C4-2B (cell line): ENCODE measurements around the gene ROR1.

Source experiments
- H3K27ac ChIP-seq: fragments of 450-650 bp; 2 replicates; pipeline ENCODE4 v1.5.1; 2017
- CTCF ChIP-seq: fragments of 450-650 bp; conservative IDR thresholded peaks from 2 replicates; pipeline ENCODE4 v1.5.1; 2017; ENCODE audit warnings: mild to moderate bottlenecking
- ZFX ChIP-seq: fragments of 450-650 bp; IDR thresholded peaks from 2 replicates; pipeline ENCODE4 v1.6.1; 2017

The ROR1 gene

GRCh38 chr1:63757334-63757733, 16.5 kb upstream of the ROR1 start:
- TF ChIP-seq ZFX = no peak
- TF ChIP-seq CTCF = no peak
- no peak overlapping the region for H3K27ac ChIP-seq

- TF ChIP-seq CTCF (no peak), ZFX (no peak)
- H3K27ac ChIP-seq = no peak overlapping the region
Observed at GRCh38 chr1:63758791-63759190, 15.0 kb upstream of the ROR1 start.

GRCh38 chr1:63759778-63760177, 14.0 kb upstream of the ROR1 start:
- no peak overlapping the region for H3K27ac ChIP-seq
- no peak for TF ChIP-seq CTCF
- TF ChIP-seq ZFX = no peak

GRCh38 chr1:63770381-63770780, 3.4 kb upstream of the ROR1 start:
- no peak for TF ChIP-seq ZFX
- no peak overlapping the region for H3K27ac ChIP-seq

GRCh38 chr1:63772201-63772600, 1.6 kb upstream of the ROR1 start:
- TF ChIP-seq CTCF (no peak), ZFX (no peak)
- peak overlapping the region; percentile 23; the same call in 1 of the 2 replicates for H3K27ac ChIP-seq

- H3K27ac ChIP-seq = peak overlapping the region; percentile 23; the same call in 1 of the 2 replicates
- TF ChIP-seq ZFX (no peak), CTCF (no peak)
Observed at GRCh38 chr1:63772876-63773275, 941 bp upstream of the ROR1 start.

GRCh38 chr1:63773496-63773814, 362 bp upstream of the ROR1 start:
- peak overlapping the region; percentile 56 for H3K27ac ChIP-seq
- TF ChIP-seq CTCF (no peak), ZFX (no peak)

GRCh38 chr1:63774617-63775417, 1.0 kb downstream of the ROR1 start:
- TF ChIP-seq CTCF = no peak
- TF ChIP-seq ZFX = peak; percentile 36; the same call in 1 of the 2 replicates
- H3K27ac ChIP-seq = peak overlapping the region; percentile 56
